K562 (cell line): Measurements from ENCODE around the gene SLC2A13.

Experiments
- BHLHE40 ChIP-seq: IDR thresholded peaks from 2 replicates; pipeline ENCODE4 v1.6.1; 2011; ENCODE audit warnings: low read length, improper control_type of control experiment
- CTCF ChIP-seq, 3 experiments: IDR thresholded peaks in 2 of 3; conservative IDR thresholded peaks in 1 of 3; 2 replicates each; pipeline ENCODE4 v1.5.1; 2011 to 2012; ENCODE audit warnings: low read length in 3 of 3, mild to moderate bottlenecking in 3 of 3, control low read depth in 2 of 3, improper control_type of control experiment in 1 of 3, inconsistent platforms in 1 of 3, low read depth in 1 of 3, mixed read lengths in 1 of 3, moderate library complexity in 1 of 3; ENCODE audit not compliant: insufficient read depth in 2 of 3
- DEAF1 ChIP-seq: fragments of 450-650 bp; formaldehyde crosslinking; IDR thresholded peaks from 2 replicates; pipeline ENCODE4 v1.4.0; 2020; ENCODE audit warnings: mild to moderate bottlenecking, moderate library complexity
- EP300 ChIP-seq: IDR thresholded peaks from 2 replicates; pipeline ENCODE4 v1.6.1; 2012; ENCODE audit warnings: low read length, improper control_type of control experiment
- HEY1 ChIP-seq: fragments of 250-450 bp; sonication (Bioruptor Pico); IDR thresholded peaks from 2 replicates; pipeline ENCODE4 v1.5.0; 2020; ENCODE audit warnings: mild to moderate bottlenecking, moderate library complexity, borderline replicate concordance
- KDM1A ChIP-seq, 2 experiments: fragments of 450-650 bp; IDR thresholded peaks; 2 replicates each; pipeline ENCODE4 v1.6.1; 2016; ENCODE audit warnings: mild to moderate bottlenecking in 2 of 2
- NFATC3 ChIP-seq: fragments of 450-650 bp; IDR thresholded peaks from 2 replicates; pipeline ENCODE4 v1.6.1; 2017; ENCODE audit warnings: mild to moderate bottlenecking
- POLR2A ChIP-seq: fragments of 450-650 bp; conservative IDR thresholded peaks from 2 replicates; pipeline ENCODE4 v1.6.1; 2016
- POLR2AphosphoS2 ChIP-seq: IDR thresholded peaks from 2 replicates; pipeline ENCODE4 v1.6.1; 2012; ENCODE audit warnings: low read length, improper control_type of control experiment
- POLR2AphosphoS5 ChIP-seq: IDR thresholded peaks from 2 replicates; pipeline ENCODE4 v1.6.1; 2011; ENCODE audit warnings: mild to moderate bottlenecking, low read depth, low read length, moderate library complexity; ENCODE audit not compliant: control insufficient read depth, insufficient read depth
- RBBP5 ChIP-seq: fragments of 200-600 bp; sonication (generic); IDR thresholded peaks from 2 replicates; pipeline ENCODE4 v1.6.1; 2012; ENCODE audit warnings: borderline replicate concordance, mild to moderate bottlenecking, low read length, control low read depth, inconsistent platforms; ENCODE audit not compliant: insufficient read depth, poor library complexity, severe bottlenecking
- SIN3A ChIP-seq, 2 experiments: fragments of 150-350 bp in 1 of 2; IDR thresholded peaks; 2 replicates each; pipeline ENCODE4 v1.6.1; 2011 to 2016; ENCODE audit warnings: borderline replicate concordance in 2 of 2, low read depth in 2 of 2, low read length in 2 of 2, mild to moderate bottlenecking in 2 of 2, moderate library complexity in 2 of 2; ENCODE audit not compliant: control insufficient read depth in 1 of 2
- TSHZ1 ChIP-seq: fragments of 250-450 bp; sonication (Bioruptor Pico); IDR thresholded peaks from 2 replicates; pipeline ENCODE4 v1.4.0; 2020; ENCODE audit warnings: mild to moderate bottlenecking, moderate library complexity
- ZNF639 ChIP-seq, 2 experiments: fragments of 200-800 bp in 1 of 2; sonication (Bioruptor generic) in 1 of 2; sonication (generic) in 1 of 2; formaldehyde crosslinking in 1 of 2; IDR thresholded peaks in 1 of 2; conservative IDR thresholded peaks in 1 of 2; 2 replicates each; pipeline versions ENCODE4 v1.5.0 to v1.6.1; 2016 to 2020; ENCODE audit warnings: missing compliant biosample characterization in 1 of 2, missing genetic modification characterization in 1 of 2, missing genetic modification reagents in 1 of 2

GRCh38 chr12:40127408-40127807, 21.5 kb upstream of the SLC2A13 start:
- TF ChIP-seq BHLHE40 (no peak), CTCF (IDR thresholded peaks at IDR 0.05 in 2 of 3, conservative IDR thresholded peaks at IDR 0.05 in 1 of 3; ENCODE audit: insufficient read depth in 2 of 3, low read depth in 1 of 3, low read length in 3 of 3) (no peak), RBBP5 (no peak), TSHZ1 (CRISPR knock-in tag) (no peak), POLR2AphosphoS5 (no peak), DEAF1 (CRISPR knock-in tag) (no peak), HEY1 (CRISPR knock-in tag) (no peak), ZNF639 (CRISPR knock-in tag; conservative IDR thresholded peaks at IDR 0.05 in 1 of 2, IDR thresholded peaks at IDR 0.05 in 1 of 2) (no peak), POLR2A (no peak), EP300 (no peak), NFATC3 (no peak), SIN3A (IDR thresholded peaks at IDR 0.05; ENCODE audit: borderline replicate concordance in 2 of 2, control insufficient read depth in 1 of 2, low read depth in 2 of 2, low read length in 2 of 2) (no peak), POLR2AphosphoS2 (no peak), KDM1A (IDR thresholded peaks at IDR 0.05) (no peak)
